IMR-90 (cell line): ENCODE results near the gene MEIKIN. TPM values are rescaled to one million over a fixed set of nuclear protein-coding genes. Genes with fewer than 3 reads are reported as not detected.

Experiments
- ATAC-seq: fragments of 200-7000 bp; cut with Tn5 transposase; 2 replicates; pipeline ENCODE4 v1.9.1; 2020; ENCODE audit warnings: low read depth, mild to moderate bottlenecking, moderate library complexity
- BruUV-seq: library from RNA; stranded (reverse); fragments of 400-500 nt; replicated peaks from 2 replicates; lab custom pipeline; 2021; lab: Mats Ljungman, UMichigan
- CTCF ChIA-PET: fragments of 300-600 bp; formaldehyde crosslinking; extraction: SDS; loops from one replicate; lab custom pipeline; 2021; ENCODE audit warnings: antibody characterized with exemption; lab: Yijun Ruan, JAX
- POLR2A ChIA-PET: fragments of 300-600 bp; sonication (Branson Sonifier 250); formaldehyde crosslinking; loops from one replicate; lab custom pipeline; 2022; ENCODE audit warnings: antibody characterized with exemption; ENCODE audit not compliant: unreplicated experiment; lab: Charles Lee
- DNase-seq: peaks from one replicate; pipeline ENCODE4 v3.0.0; 2013
- H2AFZ ChIP-seq: replicated peaks from 2 replicates; pipeline ENCODE3; 2013; ENCODE audit warnings: low read length, mild to moderate bottlenecking; ENCODE audit not compliant: poor library complexity
- H2AK5ac ChIP-seq: 2 replicates; pipeline ENCODE4 v1.6.1; 2013; ENCODE audit warnings: low read depth, low read length, inconsistent platforms
- H2AK9ac ChIP-seq: replicated peaks from 2 replicates; pipeline ENCODE3; 2013; ENCODE audit warnings: mild to moderate bottlenecking, low read depth, low read length, moderate library complexity; ENCODE audit not compliant: poor library complexity
- H2BK120ac ChIP-seq: 2 replicates; pipeline ENCODE4 v1.6.1; 2013; ENCODE audit warnings: low read depth, low read length, inconsistent platforms
- H2BK15ac ChIP-seq: 3 replicates; pipeline ENCODE4 v1.6.1; 2013; ENCODE audit warnings: low read depth, low read length, inconsistent platforms
- H2BK20ac ChIP-seq: 2 replicates; pipeline ENCODE4 v1.6.1; 2013; ENCODE audit warnings: low read depth, mild to moderate bottlenecking, inconsistent platforms, low read length, moderate library complexity
- H2BK5ac ChIP-seq: 2 replicates; pipeline ENCODE4 v1.6.1; 2013; ENCODE audit warnings: mild to moderate bottlenecking, low read depth, low read length, inconsistent platforms; ENCODE audit not compliant: poor library complexity, severe bottlenecking
- H3K14ac ChIP-seq: replicated peaks from 2 replicates; pipeline ENCODE4 v1.6.1; 2013; ENCODE audit warnings: low read depth, low read length, inconsistent platforms
- H3K18ac ChIP-seq: 2 replicates; pipeline ENCODE4 v1.6.1; 2013; ENCODE audit warnings: low read depth, low read length, control low read depth
- H3K23ac ChIP-seq: 2 replicates; pipeline ENCODE4 v1.6.1; 2013; ENCODE audit warnings: low read depth, low read length, inconsistent platforms
- H3K27ac ChIP-seq: 2 replicates; pipeline ENCODE4 v1.5.1; 2013; ENCODE audit warnings: mild to moderate bottlenecking, control low read depth, low read length; ENCODE audit not compliant: insufficient read depth
- H3K27me3 ChIP-seq: 2 replicates; pipeline ENCODE4 v1.6.1; 2013; ENCODE audit warnings: low read length; ENCODE audit not compliant: control insufficient read depth, insufficient read depth
- H3K36me3 ChIP-seq: 2 replicates; pipeline ENCODE4 v1.6.1; 2013; ENCODE audit warnings: low read length, mixed read lengths; ENCODE audit not compliant: control insufficient read depth, insufficient read depth
- H3K4ac ChIP-seq: 2 replicates; pipeline ENCODE4 v1.6.1; 2013; ENCODE audit warnings: low read depth, low read length, inconsistent platforms
- H3K4me1 ChIP-seq: 2 replicates; pipeline ENCODE4 v1.6.1; 2013; ENCODE audit warnings: low read length, mixed read lengths; ENCODE audit not compliant: control insufficient read depth, insufficient read depth
- H3K4me2 ChIP-seq: 2 replicates; pipeline ENCODE4 v1.6.1; 2013; ENCODE audit warnings: low read depth, mild to moderate bottlenecking, control low read depth, low read length, moderate library complexity
- H3K4me3 ChIP-seq: 2 replicates; pipeline ENCODE4 v1.5.1; 2013; ENCODE audit warnings: low read depth, mild to moderate bottlenecking, control low read depth, low read length, moderate library complexity; ENCODE audit not compliant: insufficient read depth
- H3K56ac ChIP-seq: 2 replicates; pipeline ENCODE4 v1.6.1; 2013; ENCODE audit warnings: low read length, inconsistent platforms; ENCODE audit not compliant: insufficient read depth; ENCODE audit errors: extremely low read depth
- H3K79me1 ChIP-seq, 2 experiments: 2 replicates each; pipeline ENCODE4 v1.6.1; 2013; ENCODE audit warnings: low read length in 2 of 2, inconsistent platforms in 1 of 2, low read depth in 1 of 2
- H3K9ac ChIP-seq: 2 replicates; pipeline ENCODE4 v1.6.1; 2013; ENCODE audit warnings: low read depth, low read length, control low read depth
- H3K9me1 ChIP-seq: 2 replicates; pipeline ENCODE4 v1.6.1; 2013; ENCODE audit warnings: low read length, inconsistent platforms; ENCODE audit not compliant: insufficient read depth
- H3K9me3 ChIP-seq: 2 replicates; pipeline ENCODE4 v1.6.1; 2013; ENCODE audit warnings: low read length; ENCODE audit not compliant: control insufficient read depth, insufficient read depth
- H4K20me1 ChIP-seq: 2 replicates; pipeline ENCODE4 v1.6.1; 2013; ENCODE audit warnings: low read length, inconsistent platforms; ENCODE audit not compliant: insufficient read depth
- H4K5ac ChIP-seq: 2 replicates; pipeline ENCODE4 v1.6.1; 2013; ENCODE audit warnings: mild to moderate bottlenecking, low read depth, low read length, control low read depth
- H4K8ac ChIP-seq, 2 experiments: 2 replicates each; pipeline ENCODE4 v1.6.1; 2013; ENCODE audit warnings: low read depth in 2 of 2, low read length in 2 of 2, control low read depth in 1 of 2, inconsistent platforms in 1 of 2
- H4K91ac ChIP-seq: 2 replicates; pipeline ENCODE4 v1.6.1; 2013; ENCODE audit warnings: low read depth, low read length, inconsistent platforms; ENCODE audit not compliant: insufficient read depth
- BHLHE40 ChIP-seq: fragments of 150-350 bp; IDR thresholded peaks from 2 replicates; pipeline ENCODE4 v1.6.1; 2016; ENCODE audit warnings: mild to moderate bottlenecking, low read depth, low read length
- CEBPB ChIP-seq: IDR thresholded peaks from 2 replicates; pipeline ENCODE4 v1.6.1; 2012; ENCODE audit warnings: low read depth, low read length, improper control_type of control experiment
- CHD1 ChIP-seq: IDR thresholded peaks from 2 replicates; pipeline ENCODE4 v1.6.1; 2012; ENCODE audit warnings: low read depth, low read length, improper control_type of control experiment
- FOS ChIP-seq: fragments of 150-350 bp; IDR thresholded peaks from 2 replicates; pipeline ENCODE4 v1.6.1; 2016; ENCODE audit warnings: low read depth, low read length
- MAFK ChIP-seq: IDR thresholded peaks from 2 replicates; pipeline ENCODE4 v1.6.1; 2012; ENCODE audit warnings: low read depth, low read length, improper control_type of control experiment
- MAZ ChIP-seq: IDR thresholded peaks from 2 replicates; pipeline ENCODE4 v1.6.1; 2012; ENCODE audit warnings: low read depth, mild to moderate bottlenecking, low read length, improper control_type of control experiment, moderate library complexity, borderline replicate concordance
- MXI1 ChIP-seq: IDR thresholded peaks from 2 replicates; pipeline ENCODE4 v1.6.1; 2012; ENCODE audit warnings: low read depth, mild to moderate bottlenecking, low read length, moderate library complexity, borderline replicate concordance
- NFE2L2 ChIP-seq: fragments of 150-350 bp; IDR thresholded peaks from 2 replicates; pipeline ENCODE4 v1.6.1; 2016; ENCODE audit warnings: low read depth, mild to moderate bottlenecking, low read length
- POLR2A ChIP-seq: IDR thresholded peaks from 2 replicates; pipeline ENCODE4 v1.6.1; 2012; ENCODE audit warnings: mild to moderate bottlenecking, low read depth, low read length
- RAD21 ChIP-seq: IDR thresholded peaks from 2 replicates; pipeline ENCODE4 v1.6.1; 2012; ENCODE audit warnings: low read length, improper control_type of control experiment
- RCOR1 ChIP-seq: IDR thresholded peaks from 2 replicates; pipeline ENCODE4 v1.6.1; 2012; ENCODE audit warnings: mild to moderate bottlenecking, low read length, improper control_type of control experiment; ENCODE audit not compliant: insufficient replicate concordance
- RFX5 ChIP-seq: IDR thresholded peaks from 2 replicates; pipeline ENCODE4 v1.8.0; 2012; ENCODE audit warnings: low read depth, mild to moderate bottlenecking, low read length, moderate library complexity
- SMC3 ChIP-seq: fragments of 150-350 bp; IDR thresholded peaks from 2 replicates; pipeline ENCODE4 v1.6.1; 2016; ENCODE audit warnings: low read depth, mild to moderate bottlenecking, antibody characterized with exemption, low read length, moderate library complexity
- WGBS, 2 experiments: methylation state at CpG; one replicate each; pipeline versions ENCODE4 v1.1.5 to v1.1.7; 2013; ENCODE audit warnings: missing lambda C conversion rate in 2 of 2; ENCODE audit not compliant: insufficient read length in 1 of 2; ENCODE audit errors: extremely low coverage in 2 of 2; 5-methylcytosine and 5-hydroxymethylcytosine counted together
- dilution Hi-C: fragments of 300-500 bp; cut with HindIII; formaldehyde crosslinking; loops from one replicate; pipeline ENCODE4 v1.14.3; 2018; ENCODE audit warnings: low sequenced_read_pairs; ENCODE audit not compliant: unreplicated experiment
- in situ Hi-C: fragments of 300-500 bp; cut with MboI; formaldehyde crosslinking; loops from 3 replicates; pipeline ENCODE4 v1.14.3; 2019; ENCODE audit warnings: low sequenced_read_pairs, inconsistent platforms, mixed read lengths
- intact Hi-C: fragments of 100-400 bp; cut with micrococcal nuclease; formaldehyde crosslinking; loops from 2 replicates; pipeline ENCODE4 v1.10.0; 2022
- polyA plus RNA-seq, 3 experiments: library from polyadenylated mRNA; depleted of rRNA; stranded (reverse); fragments of >200 nt; gene quantifications; 2 replicates each; pipeline ENCODE4 v1.2.3, GENCODE V29; 2012; ENCODE audit warnings: low replicate concordance in 1 of 3
- total RNA-seq: library from RNA; depleted of rRNA; stranded (reverse); fragments of >200 nt; gene quantifications from 2 replicates; pipeline ENCODE4 v1.2.3, GENCODE V29; 2012
- TF ChIP-seq, protein P1 (sequence below): fragments of 150-350 bp; IDR thresholded peaks from 2 replicates; pipeline ENCODE4 v1.6.1; 2017; ENCODE audit warnings: mild to moderate bottlenecking, antibody characterized with exemption, low read length, low read depth
- TF ChIP-seq, protein P2 (sequence below): conservative IDR thresholded peaks from 2 replicates; pipeline ENCODE4 v1.5.1; 2012; ENCODE audit warnings: mild to moderate bottlenecking, low read depth, low read length, improper control_type of control experiment
- TF ChIP-seq, protein P3 (sequence below): fragments of 150-350 bp; IDR thresholded peaks from 2 replicates; pipeline ENCODE4 v1.6.1; 2016; ENCODE audit warnings: low read depth, mild to moderate bottlenecking, low read length, moderate library complexity, borderline replicate concordance

MEIKIN gene
- total and polyA plus RNA-seq, 2 of the 4 experiments (the other 2 are of a cell fraction), result not detected

DNA sequence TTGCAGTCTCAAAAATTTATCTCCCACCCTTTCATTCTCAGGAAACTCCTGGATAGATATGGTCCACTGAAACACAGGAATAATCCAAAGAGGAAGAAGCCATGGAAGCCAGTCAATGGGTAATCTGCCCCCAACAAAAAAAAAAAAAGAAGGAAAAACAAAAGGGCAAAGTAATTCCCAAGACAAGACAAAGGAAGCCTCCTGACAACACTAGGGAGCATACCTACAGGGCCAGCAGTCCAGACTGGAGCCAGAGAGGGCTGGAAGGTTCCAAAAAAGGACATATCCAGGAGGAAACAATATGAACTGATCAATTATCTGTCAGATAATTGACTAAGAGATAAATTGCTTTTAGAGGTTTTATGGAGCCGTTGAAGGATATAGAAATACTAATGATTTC, 161.6 kb downstream of the MEIKIN start:
- ChIA-PET CTCF (no interaction called here), POLR2A (no interaction called here)
- Histone ChIP-seq H3K9me3 (no peaks in the 10 kb centered on the region), H3K56ac (no peak overlapping the region), H2BK5ac (no peak overlapping the region), H3K36me3 (peaks cover 4% of the 10 kb centered on the region; the same call in 1 of the 2 replicates), H3K9ac (no peak overlapping the region), H4K91ac (no peak overlapping the region), H3K4ac (no peak overlapping the region), H3K4me1 (0 out of 2 replicates have a peak, but pooled peaks cover 2% of the 10 kb centered on the region), H3K79me1 (peaks cover 27 to 52% of the 10 kb centered on the region in 2 experiments), H2BK15ac (no peak overlapping the region), H3K14ac (no peak overlapping the region), H4K5ac (no peak overlapping the region), H2BK120ac (no peak overlapping the region), H3K27ac (no peak overlapping the region), H2AFZ (no peak overlapping the region), H2BK20ac (no peak overlapping the region), H4K8ac (no peak overlapping the region), H2AK5ac (no peak overlapping the region), H3K4me2 (no peak overlapping the region), H3K4me3 (no peak overlapping the region), H3K23ac (no peak overlapping the region), H2AK9ac (no peak overlapping the region), H3K27me3 (no peaks in the 10 kb centered on the region), H4K20me1 (peaks cover 75% of the 10 kb centered on the region), H3K18ac (no peak overlapping the region), H3K9me1 (no peaks in the 10 kb centered on the region; the same call in 1 of the 2 replicates)
- intact Hi-C loops (no loop called here), in situ Hi-C loops (no loop called here), dilution Hi-C loops (no loop called here)
- TF ChIP-seq FOS (no peak), MXI1 (no peak), BHLHE40 (no peak), CHD1 (no peak), CEBPB (no peak), NFE2L2 (no peak), MAZ (no peak), SMC3 (no peak), MAFK (no peak), RFX5 (no peak), RCOR1 (no peak), POLR2A (no peak), RAD21 (no peak)
- TF ChIP-seq, protein P1, sequence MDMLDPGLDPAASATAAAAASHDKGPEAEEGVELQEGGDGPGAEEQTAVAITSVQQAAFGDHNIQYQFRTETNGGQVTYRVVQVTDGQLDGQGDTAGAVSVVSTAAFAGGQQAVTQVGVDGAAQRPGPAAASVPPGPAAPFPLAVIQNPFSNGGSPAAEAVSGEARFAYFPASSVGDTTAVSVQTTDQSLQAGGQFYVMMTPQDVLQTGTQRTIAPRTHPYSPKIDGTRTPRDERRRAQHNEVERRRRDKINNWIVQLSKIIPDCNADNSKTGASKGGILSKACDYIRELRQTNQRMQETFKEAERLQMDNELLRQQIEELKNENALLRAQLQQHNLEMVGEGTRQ, result no peak
- TF ChIP-seq, protein P2, sequence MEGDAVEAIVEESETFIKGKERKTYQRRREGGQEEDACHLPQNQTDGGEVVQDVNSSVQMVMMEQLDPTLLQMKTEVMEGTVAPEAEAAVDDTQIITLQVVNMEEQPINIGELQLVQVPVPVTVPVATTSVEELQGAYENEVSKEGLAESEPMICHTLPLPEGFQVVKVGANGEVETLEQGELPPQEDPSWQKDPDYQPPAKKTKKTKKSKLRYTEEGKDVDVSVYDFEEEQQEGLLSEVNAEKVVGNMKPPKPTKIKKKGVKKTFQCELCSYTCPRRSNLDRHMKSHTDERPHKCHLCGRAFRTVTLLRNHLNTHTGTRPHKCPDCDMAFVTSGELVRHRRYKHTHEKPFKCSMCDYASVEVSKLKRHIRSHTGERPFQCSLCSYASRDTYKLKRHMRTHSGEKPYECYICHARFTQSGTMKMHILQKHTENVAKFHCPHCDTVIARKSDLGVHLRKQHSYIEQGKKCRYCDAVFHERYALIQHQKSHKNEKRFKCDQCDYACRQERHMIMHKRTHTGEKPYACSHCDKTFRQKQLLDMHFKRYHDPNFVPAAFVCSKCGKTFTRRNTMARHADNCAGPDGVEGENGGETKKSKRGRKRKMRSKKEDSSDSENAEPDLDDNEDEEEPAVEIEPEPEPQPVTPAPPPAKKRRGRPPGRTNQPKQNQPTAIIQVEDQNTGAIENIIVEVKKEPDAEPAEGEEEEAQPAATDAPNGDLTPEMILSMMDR, result no peak
- TF ChIP-seq, protein P3, sequence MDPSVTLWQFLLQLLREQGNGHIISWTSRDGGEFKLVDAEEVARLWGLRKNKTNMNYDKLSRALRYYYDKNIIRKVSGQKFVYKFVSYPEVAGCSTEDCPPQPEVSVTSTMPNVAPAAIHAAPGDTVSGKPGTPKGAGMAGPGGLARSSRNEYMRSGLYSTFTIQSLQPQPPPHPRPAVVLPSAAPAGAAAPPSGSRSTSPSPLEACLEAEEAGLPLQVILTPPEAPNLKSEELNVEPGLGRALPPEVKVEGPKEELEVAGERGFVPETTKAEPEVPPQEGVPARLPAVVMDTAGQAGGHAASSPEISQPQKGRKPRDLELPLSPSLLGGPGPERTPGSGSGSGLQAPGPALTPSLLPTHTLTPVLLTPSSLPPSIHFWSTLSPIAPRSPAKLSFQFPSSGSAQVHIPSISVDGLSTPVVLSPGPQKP, result no peak
- no CpG with 5 or more reads among the region's 1 CpG for WGBS, 2 experiments
- no peak for DNase-seq
- ATAC-seq, result no peak
- BruUV-seq, result no TSS peak
